ENCODE results near the gene AATF. TPM values are rescaled to one million over a fixed set of nuclear protein-coding genes. Genes with fewer than 3 reads are reported as not detected.
A peak's percentile ranks its signal among the peaks of the same experiment; 100 is the strongest.

The AATF gene
- total RNA-seq, 2 donors from 2014 or later = 27.3 to 45.7 TPM

DNA sequence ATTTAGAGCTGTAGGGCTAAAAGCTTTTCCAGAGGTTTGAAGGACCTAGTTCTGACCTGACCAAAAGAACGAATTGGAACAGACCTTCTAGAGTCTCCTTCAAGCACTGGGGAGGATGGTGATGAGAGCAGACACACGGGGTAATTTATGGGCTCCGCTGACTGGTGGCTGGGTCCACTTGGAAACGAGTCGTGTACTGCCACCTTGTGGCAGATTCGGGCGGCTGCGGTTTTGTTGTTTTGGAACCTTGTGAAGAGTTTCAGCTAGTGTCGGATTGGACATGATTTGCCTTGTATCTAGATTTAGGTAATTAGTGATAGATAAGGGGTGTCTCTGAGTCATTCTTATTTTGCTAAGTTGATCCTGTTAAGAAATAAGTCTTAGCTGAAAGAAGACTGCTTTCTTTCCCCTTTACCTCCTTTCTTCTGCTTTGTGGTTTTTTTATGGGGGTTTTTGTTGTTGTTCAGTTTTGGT, 98.9 kb downstream of the AATF start:
- Histone ChIP-seq H3K4me3 (no peak overlapping the region), H3K27ac (no peak overlapping the region), H3K36me3 (no peaks in the 10 kb centered on the region), H3K27me3 (replicated peaks; ENCODE audit: insufficient read depth) (no peaks in the 10 kb centered on the region), H3K9me3 (no peaks in the 10 kb centered on the region), H3K4me1 (replicated peaks) (no peaks in the 10 kb centered on the region)
- TF ChIP-seq POLR2A (IDR thresholded peaks at IDR 0.05) (no peak), POLR2AphosphoS5 (IDR thresholded peaks at IDR 0.05) (no peak)
- TF ChIP-seq, protein P1, sequence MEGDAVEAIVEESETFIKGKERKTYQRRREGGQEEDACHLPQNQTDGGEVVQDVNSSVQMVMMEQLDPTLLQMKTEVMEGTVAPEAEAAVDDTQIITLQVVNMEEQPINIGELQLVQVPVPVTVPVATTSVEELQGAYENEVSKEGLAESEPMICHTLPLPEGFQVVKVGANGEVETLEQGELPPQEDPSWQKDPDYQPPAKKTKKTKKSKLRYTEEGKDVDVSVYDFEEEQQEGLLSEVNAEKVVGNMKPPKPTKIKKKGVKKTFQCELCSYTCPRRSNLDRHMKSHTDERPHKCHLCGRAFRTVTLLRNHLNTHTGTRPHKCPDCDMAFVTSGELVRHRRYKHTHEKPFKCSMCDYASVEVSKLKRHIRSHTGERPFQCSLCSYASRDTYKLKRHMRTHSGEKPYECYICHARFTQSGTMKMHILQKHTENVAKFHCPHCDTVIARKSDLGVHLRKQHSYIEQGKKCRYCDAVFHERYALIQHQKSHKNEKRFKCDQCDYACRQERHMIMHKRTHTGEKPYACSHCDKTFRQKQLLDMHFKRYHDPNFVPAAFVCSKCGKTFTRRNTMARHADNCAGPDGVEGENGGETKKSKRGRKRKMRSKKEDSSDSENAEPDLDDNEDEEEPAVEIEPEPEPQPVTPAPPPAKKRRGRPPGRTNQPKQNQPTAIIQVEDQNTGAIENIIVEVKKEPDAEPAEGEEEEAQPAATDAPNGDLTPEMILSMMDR (IDR thresholded peaks at IDR 0.05) = peak; percentile 78 to 90 (median 82)
- WGBS = 4% methylated on average over 9 of the region's 9 CpGs
- intact Hi-C loops (cut with DNase I) = loop anchor here (1.0 kb wide), 1 partner anchor 418 kb away; no protein-coding TSS in a partner anchor
- peak; percentile 77 for DNase-seq (ENCODE audit: low spot score)

GRCh38 chr17:37048811-37049210, 100.1 kb downstream of the AATF start:
- DNase-seq (ENCODE audit: low spot score) = no peak
- H3K27ac ChIP-seq = no peak overlapping the region
- intact Hi-C loops (cut with DNase I) = no loop called here
- TF ChIP-seq POLR2AphosphoS5 (IDR thresholded peaks at IDR 0.05) = no peak
- TF ChIP-seq, protein P1 (IDR thresholded peaks at IDR 0.05) = no peak
- TF ChIP-seq POLR2A (IDR thresholded peaks at IDR 0.05) = no peak
- H3K4me3 ChIP-seq = no peak overlapping the region
- H3K9me3 ChIP-seq = no peaks in the 10 kb centered on the region
- H3K36me3 ChIP-seq = no peaks in the 10 kb centered on the region
- no peaks in the 10 kb centered on the region for H3K27me3 ChIP-seq (replicated peaks; ENCODE audit: insufficient read depth)
- no peaks in the 10 kb centered on the region for H3K4me1 ChIP-seq (replicated peaks)
- WGBS = 94% methylated on average over 5 of the region's 5 CpGs

DNA sequence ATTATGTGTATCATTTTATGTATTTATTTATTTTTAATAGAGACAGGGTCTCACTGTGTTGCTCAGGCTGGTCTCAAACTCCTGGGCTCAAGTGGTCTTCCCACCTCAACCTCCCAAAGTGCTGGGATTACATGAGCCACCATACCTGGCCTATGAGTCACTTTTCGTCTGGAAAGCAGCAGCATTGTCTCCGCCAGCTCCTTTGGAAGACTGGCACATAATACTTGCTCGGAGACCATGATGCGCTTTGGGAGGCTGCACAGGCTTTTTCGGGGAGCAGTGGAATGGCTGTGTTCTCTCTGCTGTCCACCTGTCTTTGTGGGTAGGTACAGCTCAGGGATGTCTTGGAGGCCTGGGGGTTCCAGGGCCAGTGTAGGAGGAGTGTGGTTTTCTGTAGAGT, 102.2 kb downstream of the AATF start:
- Histone ChIP-seq H3K4me1 (replicated peaks) (no peaks in the 10 kb centered on the region), H3K9me3 (no peaks in the 10 kb centered on the region), H3K36me3 (no peaks in the 10 kb centered on the region), H3K27me3 (replicated peaks; ENCODE audit: insufficient read depth) (no peaks in the 10 kb centered on the region), H3K4me3 (no peak overlapping the region), H3K27ac (no peak overlapping the region)
- TF ChIP-seq POLR2A (IDR thresholded peaks at IDR 0.05) (no peak), POLR2AphosphoS5 (IDR thresholded peaks at IDR 0.05) (no peak)
- TF ChIP-seq, protein P1 (IDR thresholded peaks at IDR 0.05) = no peak
- 81% methylated on average over 5 of the region's 5 CpGs for WGBS
- intact Hi-C loops (cut with DNase I) = loop anchor here (10.0 kb wide), 1 partner anchor 164 kb away; no protein-coding TSS in a partner anchor
- DNase-seq (ENCODE audit: low spot score) = no peak

DNA sequence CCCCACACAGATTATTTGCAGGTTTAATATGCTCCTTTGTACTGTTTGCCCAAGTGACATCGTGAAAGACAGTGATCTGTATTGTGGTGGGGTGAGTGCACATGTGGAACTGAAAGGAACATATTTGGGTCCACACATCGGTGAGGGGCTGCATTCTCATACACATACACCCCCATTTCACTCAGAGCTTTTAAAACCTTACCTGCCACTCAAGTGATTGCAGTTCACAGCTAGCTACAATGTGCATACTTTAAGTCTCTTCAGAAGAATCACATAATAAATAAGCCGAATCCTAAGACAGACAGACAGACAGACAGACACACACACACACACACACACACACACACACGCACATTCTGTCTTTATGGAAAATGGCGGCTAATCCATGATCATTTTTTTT, 102.6 kb downstream of the AATF start:
- H3K36me3 ChIP-seq = no peaks in the 10 kb centered on the region
- H3K4me3 ChIP-seq = no peak overlapping the region
- no peaks in the 10 kb centered on the region for H3K9me3 ChIP-seq
- intact Hi-C loops (cut with DNase I) = loop anchor here (10.0 kb wide), 1 partner anchor 163 kb away; no protein-coding TSS in a partner anchor
- 82% methylated on average over 5 of the region's 5 CpGs for WGBS
- DNase-seq (ENCODE audit: low spot score) = no peak
- no peaks in the 10 kb centered on the region for H3K4me1 ChIP-seq (replicated peaks)
- TF ChIP-seq POLR2AphosphoS5 (IDR thresholded peaks at IDR 0.05) = no peak
- TF ChIP-seq POLR2A (IDR thresholded peaks at IDR 0.05) = no peak
- TF ChIP-seq, protein P1 (IDR thresholded peaks at IDR 0.05) = no peak
- H3K27ac ChIP-seq = no peak overlapping the region
- H3K27me3 ChIP-seq (replicated peaks; ENCODE audit: insufficient read depth) = no peaks in the 10 kb centered on the region

- intact Hi-C loops (cut with DNase I) = loop anchor here (10.0 kb wide), 1 partner anchor 163 kb away; no protein-coding TSS in a partner anchor
- TF ChIP-seq POLR2AphosphoS5 (IDR thresholded peaks at IDR 0.05) (no peak), POLR2A (IDR thresholded peaks at IDR 0.05) (no peak)
- TF ChIP-seq, protein P1 (IDR thresholded peaks at IDR 0.05) = no peak
- Histone ChIP-seq H3K27ac (no peak overlapping the region), H3K9me3 (no peaks in the 10 kb centered on the region), H3K4me3 (no peak overlapping the region), H3K27me3 (replicated peaks; ENCODE audit: insufficient read depth) (no peaks in the 10 kb centered on the region), H3K36me3 (peaks cover 0 to 4% of the 10 kb centered on the region in 2 donors), H3K4me1 (replicated peaks) (no peaks in the 10 kb centered on the region)
- 95% methylated on average over 3 of the region's 3 CpGs for WGBS
- DNase-seq (ENCODE audit: low spot score) = no peak
Measured at GRCh38 chr17:37051833-37052232, 103.1 kb downstream of the AATF start.

All from prostate gland (tissue), 2 donors.